Duodenal mucosa (tissue), 2 donors: ENCODE results near the gene ZFX.

Source experiments
- H3K27ac ChIP-seq: one replicate; pipeline ENCODE4 v1.7.0; 2013; ENCODE audit warnings: low read depth, low read length
- H3K27me3 ChIP-seq, 2 donors: one replicate each; pipeline ENCODE4 v1.7.0; 2013; ENCODE audit warnings: low read length in 2 of 2, control low read depth in 1 of 2; ENCODE audit not compliant: insufficient read depth in 2 of 2, control insufficient read depth in 1 of 2
- H3K36me3 ChIP-seq, 2 donors: one replicate each; pipeline ENCODE4 v1.7.0; 2013; ENCODE audit warnings: low read length in 2 of 2, control low read depth in 1 of 2; ENCODE audit not compliant: insufficient read depth in 2 of 2, control insufficient read depth in 1 of 2
- H3K4me1 ChIP-seq, 2 donors: one replicate each; pipeline ENCODE4 v1.7.0; 2013; ENCODE audit warnings: low read length in 2 of 2, control low read depth in 1 of 2; ENCODE audit not compliant: insufficient read depth in 2 of 2, control insufficient read depth in 1 of 2
- H3K4me3 ChIP-seq, 2 donors: one replicate each; pipeline ENCODE4 v1.7.0; 2013; ENCODE audit warnings: low read length in 2 of 2, low read depth in 1 of 2
- H3K9ac ChIP-seq, 2 donors: one replicate each; pipeline ENCODE4 v1.7.0; 2013; ENCODE audit warnings: low read length in 2 of 2, low read depth in 1 of 2
- H3K9me3 ChIP-seq, 2 donors: one replicate each; pipeline ENCODE4 v1.7.0; 2013; ENCODE audit warnings: low read length in 2 of 2, control low read depth in 1 of 2; ENCODE audit not compliant: control insufficient read depth in 1 of 2

ZFX gene

GRCh38 chrX:24196509-24196908 is 47.0 kb downstream of the ZFX start:
- Histone ChIP-seq H3K36me3 (no peaks in the 10 kb centered on the region), H3K4me3 (no peak overlapping the region), H3K27me3 (no peaks in the 10 kb centered on the region), H3K27ac (no peak overlapping the region), H3K4me1 (no peaks in the 10 kb centered on the region), H3K9me3 (no peaks in the 10 kb centered on the region), H3K9ac (no peak overlapping the region)

- no peak overlapping the region for H3K27ac ChIP-seq
- no peaks in the 10 kb centered on the region for H3K9me3 ChIP-seq
- peaks cover 0 to 5% of the 10 kb centered on the region in 2 donors for H3K36me3 ChIP-seq
- H3K4me3 ChIP-seq, result no peak overlapping the region
- no peak overlapping the region for H3K9ac ChIP-seq
- no peaks in the 10 kb centered on the region for H3K27me3 ChIP-seq
- H3K4me1 ChIP-seq, result peaks cover 5 to 6% of the 10 kb centered on the region in 2 donors
Measured at GRCh38 chrX:24198101-24198500, 48.6 kb downstream of the ZFX start.

GRCh38 chrX:24200133-24200532 is 50.6 kb downstream of the ZFX start:
- H3K27ac ChIP-seq, result no peak overlapping the region
- H3K9me3 ChIP-seq, result no peaks in the 10 kb centered on the region
- peaks cover 5 to 6% of the 10 kb centered on the region in 2 donors for H3K4me1 ChIP-seq
- no peaks in the 10 kb centered on the region for H3K27me3 ChIP-seq
- peaks cover 0 to 5% of the 10 kb centered on the region in 2 donors for H3K36me3 ChIP-seq
- no peak overlapping the region for H3K9ac ChIP-seq
- H3K4me3 ChIP-seq, result no peak overlapping the region

- H3K4me3 ChIP-seq, result no peak overlapping the region
- H3K27ac ChIP-seq, result no peak overlapping the region
- peaks cover 0 to 5% of the 10 kb centered on the region in 2 donors for H3K36me3 ChIP-seq
- no peaks in the 10 kb centered on the region for H3K9me3 ChIP-seq
- H3K4me1 ChIP-seq, result peaks cover 5 to 6% of the 10 kb centered on the region in 2 donors
- H3K9ac ChIP-seq, result no peak overlapping the region
- H3K27me3 ChIP-seq, result no peaks in the 10 kb centered on the region
Measured at GRCh38 chrX:24201216-24201615, 51.7 kb downstream of the ZFX start.

- Histone ChIP-seq H3K9me3 (no peaks in the 10 kb centered on the region), H3K4me1 (peaks cover 5 to 6% of the 10 kb centered on the region in 2 donors), H3K27ac (no peak overlapping the region), H3K9ac (no peak overlapping the region), H3K36me3 (peaks cover 0 to 5% of the 10 kb centered on the region in 2 donors), H3K27me3 (no peaks in the 10 kb centered on the region), H3K4me3 (no peak overlapping the region)
Measured at GRCh38 chrX:24202465-24203031, 53.0 kb downstream of the ZFX start.

GRCh38 chrX:24203072-24203808 is 53.7 kb downstream of the ZFX start:
- H3K27me3 ChIP-seq, result no peaks in the 10 kb centered on the region
- H3K9ac ChIP-seq, result no peak overlapping the region
- H3K4me3 ChIP-seq, result no peak overlapping the region
- H3K36me3 ChIP-seq, result peaks cover 0 to 10% of the 10 kb centered on the region in 2 donors
- H3K9me3 ChIP-seq, result no peaks in the 10 kb centered on the region
- H3K27ac ChIP-seq, result no peak overlapping the region
- H3K4me1 ChIP-seq, result peaks cover 5 to 6% of the 10 kb centered on the region in 2 donors

GRCh38 chrX:24204331-24204730 is 54.8 kb downstream of the ZFX start:
- Histone ChIP-seq H3K36me3 (peaks cover 2 to 17% of the 10 kb centered on the region in 2 donors), H3K27me3 (no peaks in the 10 kb centered on the region), H3K9me3 (no peaks in the 10 kb centered on the region), H3K27ac (no peak overlapping the region), H3K4me1 (peaks cover 5 to 6% of the 10 kb centered on the region in 2 donors), H3K4me3 (no peak overlapping the region), H3K9ac (no peak overlapping the region)

GRCh38 chrX:24204958-24205357 is 55.4 kb downstream of the ZFX start:
- Histone ChIP-seq H3K27me3 (no peaks in the 10 kb centered on the region), H3K9me3 (no peaks in the 10 kb centered on the region), H3K36me3 (peaks cover 2 to 22% of the 10 kb centered on the region in 2 donors), H3K4me3 (no peak overlapping the region), H3K27ac (no peak overlapping the region), H3K4me1 (peaks cover 5 to 6% of the 10 kb centered on the region in 2 donors), H3K9ac (no peak overlapping the region)

- Histone ChIP-seq H3K4me3 (no peak overlapping the region), H3K9ac (no peak overlapping the region), H3K27me3 (no peaks in the 10 kb centered on the region), H3K27ac (no peak overlapping the region), H3K36me3 (peaks cover 11 to 32% of the 10 kb centered on the region in 2 donors), H3K4me1 (no peaks in the 10 kb centered on the region), H3K9me3 (no peaks in the 10 kb centered on the region)
Measured at GRCh38 chrX:24207826-24208225, 58.3 kb downstream of the ZFX start.

GRCh38 chrX:24208496-24209240 is 59.1 kb downstream of the ZFX start:
- Histone ChIP-seq H3K9ac (no peak overlapping the region), H3K4me3 (no peak overlapping the region), H3K4me1 (no peaks in the 10 kb centered on the region), H3K36me3 (peaks cover 11 to 32% of the 10 kb centered on the region in 2 donors), H3K9me3 (no peaks in the 10 kb centered on the region), H3K27me3 (no peaks in the 10 kb centered on the region), H3K27ac (no peak overlapping the region)
